Epithelial cell of esophagus (primary cell): ENCODE measurements around the gene RAD52.

ENCODE experiments used
- DNase-seq: peaks from one replicate; pipeline ENCODE4 v3.0.0; 2010; ENCODE audit warnings: low read depth
- H3K4me3 ChIP-seq: 2 replicates; pipeline ENCODE4 v1.5.1; 2011; ENCODE audit warnings: mild to moderate bottlenecking, low read length, control low read depth
- TF ChIP-seq, protein P1 (sequence below): IDR thresholded peaks from 2 replicates; pipeline ENCODE4 v1.5.1; 2011; ENCODE audit warnings: low read depth, mild to moderate bottlenecking, low read length, control low read depth, inconsistent platforms; ENCODE audit not compliant: insufficient read depth; ENCODE audit errors: missing control alignments

The RAD52 gene

DNA sequence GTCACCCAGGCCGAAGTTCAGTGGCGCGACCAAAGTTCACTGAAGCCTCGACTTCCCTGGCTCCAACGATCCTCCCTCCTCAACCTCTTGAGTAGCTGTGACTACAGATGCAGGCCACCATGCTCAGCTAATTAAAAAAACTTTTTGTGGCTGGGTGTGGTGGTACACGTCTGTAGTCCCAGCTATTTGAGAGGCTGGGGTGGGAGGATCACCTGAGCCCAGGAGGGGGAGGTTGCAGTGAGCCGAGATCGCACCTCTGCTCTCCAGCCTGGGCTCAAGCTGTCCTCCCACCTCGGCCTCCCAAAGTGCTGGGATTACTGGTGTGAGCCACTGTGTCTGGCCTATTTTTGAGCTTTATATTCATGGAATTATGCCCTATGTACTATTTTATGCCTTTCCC is 18.1 kb upstream of the RAD52 start:
- H3K4me3 ChIP-seq = no peak overlapping the region
- TF ChIP-seq, protein P1, sequence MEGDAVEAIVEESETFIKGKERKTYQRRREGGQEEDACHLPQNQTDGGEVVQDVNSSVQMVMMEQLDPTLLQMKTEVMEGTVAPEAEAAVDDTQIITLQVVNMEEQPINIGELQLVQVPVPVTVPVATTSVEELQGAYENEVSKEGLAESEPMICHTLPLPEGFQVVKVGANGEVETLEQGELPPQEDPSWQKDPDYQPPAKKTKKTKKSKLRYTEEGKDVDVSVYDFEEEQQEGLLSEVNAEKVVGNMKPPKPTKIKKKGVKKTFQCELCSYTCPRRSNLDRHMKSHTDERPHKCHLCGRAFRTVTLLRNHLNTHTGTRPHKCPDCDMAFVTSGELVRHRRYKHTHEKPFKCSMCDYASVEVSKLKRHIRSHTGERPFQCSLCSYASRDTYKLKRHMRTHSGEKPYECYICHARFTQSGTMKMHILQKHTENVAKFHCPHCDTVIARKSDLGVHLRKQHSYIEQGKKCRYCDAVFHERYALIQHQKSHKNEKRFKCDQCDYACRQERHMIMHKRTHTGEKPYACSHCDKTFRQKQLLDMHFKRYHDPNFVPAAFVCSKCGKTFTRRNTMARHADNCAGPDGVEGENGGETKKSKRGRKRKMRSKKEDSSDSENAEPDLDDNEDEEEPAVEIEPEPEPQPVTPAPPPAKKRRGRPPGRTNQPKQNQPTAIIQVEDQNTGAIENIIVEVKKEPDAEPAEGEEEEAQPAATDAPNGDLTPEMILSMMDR = no peak
- no peak for DNase-seq

DNA sequence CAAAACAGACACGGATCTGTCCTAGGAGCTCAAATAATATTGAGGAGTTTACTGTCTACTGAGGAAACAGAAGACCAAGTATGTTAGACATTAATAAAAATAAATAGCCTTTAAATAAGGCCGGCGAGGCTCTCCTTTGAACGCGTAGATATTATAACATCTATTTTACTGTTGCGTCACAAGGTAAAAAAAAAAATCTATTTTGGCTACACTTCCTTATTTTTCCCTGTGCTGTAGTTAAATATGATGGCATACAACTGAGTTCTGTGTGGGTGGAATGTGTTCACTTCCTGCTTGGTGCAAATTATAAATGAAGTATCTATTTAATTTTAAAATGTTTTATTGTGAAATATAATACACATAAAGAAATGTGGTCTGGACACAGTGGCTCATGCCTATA is 17.2 kb upstream of the RAD52 start:
- no peak overlapping the region for H3K4me3 ChIP-seq
- TF ChIP-seq, protein P1 = no peak
- no peak for DNase-seq

DNA sequence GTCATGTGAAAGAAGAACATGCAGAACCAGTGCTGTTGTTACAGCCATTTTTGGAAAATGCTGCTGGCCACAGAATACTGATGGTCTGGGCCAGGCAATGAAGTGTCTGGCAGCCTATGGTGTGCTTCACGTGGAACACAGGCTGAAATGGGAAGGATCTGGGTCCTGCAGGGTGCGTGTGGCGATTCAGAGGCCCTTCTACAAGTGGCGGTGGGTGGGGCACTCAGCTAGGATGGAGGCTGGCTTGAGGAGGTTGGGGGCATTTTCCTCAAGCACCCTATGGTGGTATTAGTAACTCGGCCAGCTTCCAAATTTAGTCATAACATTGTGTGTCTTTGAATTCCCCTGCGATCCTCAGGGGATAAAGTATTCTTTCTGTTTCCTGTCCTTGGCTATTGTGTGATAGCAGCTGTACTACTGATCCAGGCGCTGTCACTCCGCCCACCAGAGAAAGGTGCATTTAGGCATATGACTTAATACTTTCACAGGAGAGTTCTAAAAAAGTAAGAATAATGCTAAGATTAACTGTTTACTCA is 9.2 kb upstream of the RAD52 start:
- no peak overlapping the region for H3K4me3 ChIP-seq
- DNase-seq = peak; percentile 24
- TF ChIP-seq, protein P1 = no peak

DNA sequence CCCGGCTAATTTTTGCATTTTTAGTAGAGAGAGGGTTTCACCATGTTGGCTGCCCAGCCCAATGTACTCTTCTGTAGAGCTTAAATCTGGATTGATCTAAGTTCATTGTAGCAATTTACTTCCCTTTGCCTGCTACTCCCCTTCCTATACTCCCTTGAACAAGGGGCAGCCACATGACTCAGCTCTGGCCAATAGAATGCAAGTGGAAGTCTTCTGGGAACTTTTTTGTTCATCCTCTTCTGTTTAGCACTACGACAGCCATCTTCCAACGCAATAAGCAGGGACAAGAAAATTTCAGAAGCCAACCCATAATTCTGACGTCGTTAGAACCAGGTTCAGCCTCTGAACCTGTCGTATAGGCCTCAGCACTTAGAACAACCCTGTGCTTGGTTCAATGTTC is 6.4 kb upstream of the RAD52 start:
- no peak overlapping the region for H3K4me3 ChIP-seq
- TF ChIP-seq, protein P1 = no peak
- DNase-seq = no peak

DNA sequence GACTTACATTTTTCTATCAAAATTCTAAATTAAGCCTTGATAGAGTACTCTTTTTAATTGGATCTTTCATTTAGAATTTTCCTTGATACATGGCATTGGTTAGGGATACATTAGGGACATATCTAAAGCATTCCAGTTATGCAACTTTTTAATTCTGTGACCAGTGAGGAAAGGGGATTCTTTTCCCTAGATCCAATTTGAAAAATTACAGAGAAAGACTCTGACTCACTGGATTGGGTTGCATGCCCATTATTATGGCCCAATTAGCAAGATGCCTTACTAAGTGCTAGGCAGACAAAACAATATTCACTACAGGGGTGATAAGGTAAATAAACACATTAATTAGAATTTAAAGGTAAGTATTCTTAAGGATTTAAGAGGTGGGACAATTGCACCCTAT is 5.2 kb upstream of the RAD52 start:
- no peak overlapping the region for H3K4me3 ChIP-seq
- no peak for DNase-seq

DNA sequence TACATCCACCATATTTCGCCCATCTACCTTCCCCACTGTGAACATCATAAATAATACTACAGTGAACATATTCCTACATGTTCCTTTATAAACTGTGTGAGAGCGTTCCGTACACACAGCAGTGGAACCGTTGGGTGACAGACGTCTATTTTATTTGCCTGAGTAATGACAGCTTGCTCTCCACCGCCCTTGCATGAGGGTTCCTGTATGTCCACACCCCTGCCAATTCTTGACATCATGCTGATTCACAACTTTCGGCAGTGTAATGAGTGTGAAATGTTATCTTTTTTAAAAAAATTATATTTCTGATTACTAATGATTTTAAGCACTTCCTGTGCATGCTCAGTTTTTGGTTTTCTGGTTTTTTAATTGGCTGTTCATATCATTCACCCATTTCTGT is 4.3 kb upstream of the RAD52 start:
- TF ChIP-seq, protein P1 = no peak
- no peak overlapping the region for H3K4me3 ChIP-seq
- DNase-seq = peak; percentile 90

More for the DNA sequence above, 5.2 kb upstream of the RAD52 start:
- TF ChIP-seq, protein P1 = no peak

DNA sequence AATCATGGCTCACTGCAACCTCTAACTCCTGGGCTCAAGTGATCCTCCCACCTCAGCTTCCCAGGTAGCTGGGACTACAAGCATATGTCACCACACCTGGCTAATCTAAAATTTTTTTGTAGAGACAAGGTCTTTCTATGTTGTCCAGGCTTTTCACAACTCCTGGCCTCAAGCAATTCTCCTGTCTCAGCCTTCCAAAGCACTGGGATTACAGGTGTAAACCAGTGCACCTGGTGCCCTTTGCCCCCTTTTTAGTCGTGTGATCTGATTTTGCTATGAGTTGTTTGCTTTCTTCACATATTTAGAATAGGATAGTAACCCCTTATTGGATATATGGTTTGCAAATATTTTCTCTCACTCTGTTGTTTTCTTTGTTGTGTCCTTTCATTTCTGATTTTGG is 1.7 kb upstream of the RAD52 start:
- no peak overlapping the region for H3K4me3 ChIP-seq
- TF ChIP-seq, protein P1 = no peak
- no peak for DNase-seq
